Karpas-422 (cell line): ENCODE results near the gene GLDC. TPM values are rescaled to one million over a fixed set of nuclear protein-coding genes. Genes with fewer than 3 reads are reported as not detected.

ENCODE experiments used
- DNase-seq: peaks from one replicate; pipeline ENCODE4 v3.0.0-alpha.2; 2015
- H2AFZ ChIP-seq: fragments of 200-600 bp; sonication (generic); 2 replicates; pipeline ENCODE4 v1.6.1; 2014; ENCODE audit warnings: antibody characterized with exemption, low read length, mixed read lengths
- H3K27ac ChIP-seq: fragments of 200-600 bp; sonication (generic); 2 replicates; pipeline ENCODE4 v1.5.1; 2014; ENCODE audit warnings: mild to moderate bottlenecking, low read length, moderate library complexity
- H3K27me3 ChIP-seq: fragments of 200-600 bp; sonication (generic); 2 replicates; pipeline ENCODE4 v1.6.1; 2014; ENCODE audit warnings: low read length, mixed read lengths
- H3K36me3 ChIP-seq: fragments of 200-600 bp; sonication (generic); 2 replicates; pipeline ENCODE4 v1.6.1; 2014; ENCODE audit warnings: low read length, mixed read lengths; ENCODE audit not compliant: insufficient read depth
- H3K4me1 ChIP-seq: fragments of 200-600 bp; sonication (generic); 2 replicates; pipeline ENCODE4 v1.6.1; 2014; ENCODE audit warnings: mild to moderate bottlenecking, low read length, mixed read lengths
- H3K4me2 ChIP-seq: fragments of 200-600 bp; sonication (generic); 2 replicates; pipeline ENCODE4 v1.6.1; 2014; ENCODE audit warnings: low read length, low read depth, mild to moderate bottlenecking; ENCODE audit not compliant: poor library complexity, severe bottlenecking
- H3K4me3 ChIP-seq: fragments of 200-600 bp; sonication (generic); 2 replicates; pipeline ENCODE4 v1.5.1; 2014; ENCODE audit warnings: mild to moderate bottlenecking, antibody characterized with exemption, low read length, mixed read lengths
- H3K79me2 ChIP-seq: fragments of 200-600 bp; sonication (generic); 2 replicates; pipeline ENCODE4 v1.6.1; 2014; ENCODE audit warnings: mild to moderate bottlenecking, low read length, mixed read lengths
- H3K9ac ChIP-seq: fragments of 200-600 bp; sonication (generic); 2 replicates; pipeline ENCODE4 v1.6.0; 2014; ENCODE audit warnings: low read length
- H3K9me2 ChIP-seq: fragments of 200-600 bp; sonication (generic), shearing (Covaris generic); replicated peaks from 2 replicates; pipeline ENCODE4 v1.6.0; 2014; ENCODE audit warnings: mild to moderate bottlenecking, low read length, moderate library complexity; ENCODE audit not compliant: insufficient read depth
- H3K9me3 ChIP-seq: fragments of 300-700, 200-600 bp; sonication (generic); 2 replicates; pipeline ENCODE4 v1.6.1; 2014; ENCODE audit warnings: low read length, mixed read lengths
- H4K20me1 ChIP-seq: fragments of 200-600 bp; sonication (generic); 2 replicates; pipeline ENCODE4 v1.6.1; 2014; ENCODE audit warnings: mild to moderate bottlenecking, antibody characterized with exemption, low read length, low read depth; ENCODE audit not compliant: insufficient read depth
- total RNA-seq: library from RNA; depleted of rRNA; stranded (reverse); fragments of >200 nt; shearing (Covaris generic); gene quantifications from 2 replicates; pipeline ENCODE4 v1.2.3, GENCODE V29; 2014; ENCODE audit warnings: low replicate concordance

The GLDC gene
- total RNA-seq, 1 experiment from 2014 or later: not detected

- Histone ChIP-seq H3K9ac (no peak overlapping the region), H3K79me2 (no peaks in the 10 kb centered on the region), H3K36me3 (no peaks in the 10 kb centered on the region), H4K20me1 (no peaks in the 10 kb centered on the region), H2AFZ (no peak overlapping the region), H3K27me3 (no peaks in the 10 kb centered on the region), H3K27ac (no peak overlapping the region), H3K9me3 (no peaks in the 10 kb centered on the region), H3K4me3 (no peak overlapping the region), H3K4me2 (no peak overlapping the region), H3K4me1 (no peaks in the 10 kb centered on the region; the same call in 1 of the 2 replicates), H3K9me2 (no peaks in the 10 kb centered on the region)
- DNase-seq: no peak
Measured at GRCh38 chr9:6609497-6610016, 36.0 kb downstream of the GLDC start.

- Histone ChIP-seq H3K9me3 (no peaks in the 10 kb centered on the region), H3K4me2 (no peak overlapping the region), H3K36me3 (no peaks in the 10 kb centered on the region), H2AFZ (no peak overlapping the region), H3K4me3 (no peak overlapping the region), H3K9me2 (no peaks in the 10 kb centered on the region), H3K27ac (no peak overlapping the region), H3K27me3 (no peaks in the 10 kb centered on the region), H3K79me2 (no peaks in the 10 kb centered on the region), H3K9ac (no peak overlapping the region), H4K20me1 (no peaks in the 10 kb centered on the region), H3K4me1 (no peaks in the 10 kb centered on the region; the same call in 1 of the 2 replicates)
- no peak for DNase-seq
Measured at GRCh38 chr9:6605202-6605601, 40.3 kb downstream of the GLDC start.

- Histone ChIP-seq H3K79me2 (no peaks in the 10 kb centered on the region), H3K9me2 (no peaks in the 10 kb centered on the region), H3K9ac (no peak overlapping the region), H3K9me3 (no peaks in the 10 kb centered on the region), H2AFZ (no peak overlapping the region), H3K4me1 (no peaks in the 10 kb centered on the region; the same call in 1 of the 2 replicates), H4K20me1 (no peaks in the 10 kb centered on the region), H3K27me3 (no peaks in the 10 kb centered on the region), H3K4me2 (no peak overlapping the region), H3K4me3 (no peak overlapping the region), H3K36me3 (no peaks in the 10 kb centered on the region), H3K27ac (no peak overlapping the region)
- DNase-seq: no peak
Measured at GRCh38 chr9:6600426-6600825, 45.1 kb downstream of the GLDC start.

DNA sequence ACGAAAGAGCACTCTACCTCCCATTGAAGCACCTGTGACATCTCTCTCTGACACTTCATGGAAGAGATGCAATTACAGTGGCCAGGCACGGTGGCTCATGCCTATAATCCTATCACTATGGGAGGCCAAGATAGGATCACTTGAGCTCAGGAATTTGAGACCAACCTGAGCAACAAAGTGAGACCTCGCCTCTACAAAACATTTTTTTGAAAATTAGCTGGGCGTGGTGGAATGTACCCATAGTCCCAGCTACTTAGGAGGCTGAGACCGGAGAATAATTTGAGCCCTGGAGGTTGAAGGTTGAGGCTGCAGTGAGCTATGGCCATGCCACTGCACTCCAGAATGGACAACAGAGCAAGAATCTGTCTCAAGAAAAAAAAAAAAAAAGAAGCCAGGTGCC lies 45.5 kb downstream of the GLDC start:
- H3K27me3 ChIP-seq: no peaks in the 10 kb centered on the region
- H3K4me2 ChIP-seq: no peak overlapping the region
- DNase-seq: no peak
- no peak overlapping the region for H3K9ac ChIP-seq
- H3K9me2 ChIP-seq: no peaks in the 10 kb centered on the region
- no peaks in the 10 kb centered on the region for H4K20me1 ChIP-seq
- no peak overlapping the region for H2AFZ ChIP-seq
- H3K4me3 ChIP-seq: no peak overlapping the region
- H3K4me1 ChIP-seq: no peaks in the 10 kb centered on the region; the same call in 1 of the 2 replicates
- H3K9me3 ChIP-seq: no peaks in the 10 kb centered on the region
- H3K36me3 ChIP-seq: no peaks in the 10 kb centered on the region
- H3K27ac ChIP-seq: no peak overlapping the region
- H3K79me2 ChIP-seq: no peaks in the 10 kb centered on the region

DNA sequence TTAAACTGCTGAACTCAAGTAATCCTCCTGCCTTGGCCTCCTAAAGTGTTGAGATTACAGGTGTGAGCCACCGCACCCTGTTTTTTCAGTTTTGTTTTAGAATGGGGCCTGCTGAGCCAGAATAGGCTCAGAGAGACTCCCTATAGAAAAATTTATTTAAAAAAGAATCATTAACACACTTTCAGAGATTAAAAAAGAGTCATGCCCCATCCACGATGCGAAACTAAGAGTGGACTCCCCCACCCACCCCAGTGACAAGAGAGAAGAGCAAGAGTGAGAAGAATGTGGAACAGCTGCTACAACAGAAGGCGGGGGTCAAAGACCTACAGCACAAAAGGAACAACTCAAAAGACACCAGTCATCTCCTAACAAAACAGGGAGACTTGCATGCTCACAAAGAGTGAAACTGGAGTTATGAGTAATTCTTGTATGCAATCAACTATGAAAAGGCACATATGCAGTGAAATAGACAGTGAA lies 47.2 kb downstream of the GLDC start:
- H3K79me2 ChIP-seq: no peaks in the 10 kb centered on the region
- H3K4me3 ChIP-seq: no peak overlapping the region
- H2AFZ ChIP-seq: no peak overlapping the region
- H3K4me1 ChIP-seq: no peaks in the 10 kb centered on the region
- no peak overlapping the region for H3K27ac ChIP-seq
- no peaks in the 10 kb centered on the region for H3K9me3 ChIP-seq
- no peaks in the 10 kb centered on the region for H3K9me2 ChIP-seq
- no peak overlapping the region for H3K9ac ChIP-seq
- H3K27me3 ChIP-seq: no peaks in the 10 kb centered on the region
- H4K20me1 ChIP-seq: no peaks in the 10 kb centered on the region
- DNase-seq: no peak
- no peaks in the 10 kb centered on the region for H3K36me3 ChIP-seq
- no peak overlapping the region for H3K4me2 ChIP-seq

- no peak overlapping the region for H3K9ac ChIP-seq
- no peaks in the 10 kb centered on the region for H3K9me3 ChIP-seq
- H3K4me3 ChIP-seq: no peak overlapping the region
- no peaks in the 10 kb centered on the region for H3K4me1 ChIP-seq
- H3K27me3 ChIP-seq: no peaks in the 10 kb centered on the region
- no peak for DNase-seq
- H3K4me2 ChIP-seq: no peak overlapping the region
- no peaks in the 10 kb centered on the region for H3K36me3 ChIP-seq
- no peaks in the 10 kb centered on the region for H3K79me2 ChIP-seq
- no peak overlapping the region for H3K27ac ChIP-seq
- H3K9me2 ChIP-seq: no peaks in the 10 kb centered on the region
- no peaks in the 10 kb centered on the region for H4K20me1 ChIP-seq
- no peak overlapping the region for H2AFZ ChIP-seq
Measured at GRCh38 chr9:6592791-6593190, 52.7 kb downstream of the GLDC start.

- Histone ChIP-seq H3K27me3 (no peaks in the 10 kb centered on the region), H3K4me2 (no peak overlapping the region), H3K9me3 (no peaks in the 10 kb centered on the region), H3K79me2 (no peaks in the 10 kb centered on the region), H3K4me1 (no peaks in the 10 kb centered on the region), H3K36me3 (no peaks in the 10 kb centered on the region), H3K4me3 (no peak overlapping the region), H3K9me2 (no peaks in the 10 kb centered on the region), H3K9ac (no peak overlapping the region), H4K20me1 (no peaks in the 10 kb centered on the region), H2AFZ (no peak overlapping the region), H3K27ac (no peak overlapping the region)
- DNase-seq: no peak
Measured at GRCh38 chr9:6592231-6592630, 53.3 kb downstream of the GLDC start.

DNA sequence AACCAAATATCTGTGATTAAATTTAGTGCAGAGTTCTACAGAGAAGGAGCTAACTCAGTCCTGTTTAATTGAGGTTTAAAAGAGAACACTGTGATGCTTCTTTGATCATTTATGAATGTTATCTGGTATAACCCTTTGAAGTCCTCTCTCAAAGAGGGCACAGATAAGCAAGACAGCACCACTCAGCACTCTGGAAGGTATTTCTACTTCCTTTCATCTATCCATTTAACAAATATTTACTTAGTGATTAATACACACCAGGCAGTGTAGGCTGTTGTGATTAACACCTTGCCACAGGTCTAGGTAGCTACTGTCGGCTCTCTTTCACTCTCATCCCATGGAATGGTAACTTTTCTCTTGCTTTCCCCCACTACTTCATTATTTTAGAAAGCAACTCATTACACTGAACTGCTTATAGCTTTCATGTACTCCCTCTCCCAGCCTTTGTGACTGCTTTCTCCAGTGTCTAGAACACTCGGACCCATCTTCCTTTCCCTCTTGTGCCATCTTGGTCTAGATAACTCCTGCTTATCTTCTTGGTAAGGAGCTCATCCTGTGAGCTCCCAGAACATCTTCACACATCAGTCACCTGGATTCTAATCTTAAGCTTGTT lies 54.7 kb downstream of the GLDC start:
- Histone ChIP-seq H3K4me1 (no peaks in the 10 kb centered on the region), H3K9me3 (no peaks in the 10 kb centered on the region), H3K27ac (no peak overlapping the region), H3K4me2 (no peak overlapping the region), H2AFZ (no peak overlapping the region), H3K36me3 (no peaks in the 10 kb centered on the region), H3K9ac (no peak overlapping the region), H4K20me1 (no peaks in the 10 kb centered on the region), H3K79me2 (no peaks in the 10 kb centered on the region), H3K9me2 (no peaks in the 10 kb centered on the region), H3K27me3 (no peaks in the 10 kb centered on the region), H3K4me3 (no peak overlapping the region)
- no peak for DNase-seq
